ENCODE results near the gene CD63.
A peak's percentile ranks its signal among the peaks of the same experiment; 100 is the strongest.

Gene CD63

DNA sequence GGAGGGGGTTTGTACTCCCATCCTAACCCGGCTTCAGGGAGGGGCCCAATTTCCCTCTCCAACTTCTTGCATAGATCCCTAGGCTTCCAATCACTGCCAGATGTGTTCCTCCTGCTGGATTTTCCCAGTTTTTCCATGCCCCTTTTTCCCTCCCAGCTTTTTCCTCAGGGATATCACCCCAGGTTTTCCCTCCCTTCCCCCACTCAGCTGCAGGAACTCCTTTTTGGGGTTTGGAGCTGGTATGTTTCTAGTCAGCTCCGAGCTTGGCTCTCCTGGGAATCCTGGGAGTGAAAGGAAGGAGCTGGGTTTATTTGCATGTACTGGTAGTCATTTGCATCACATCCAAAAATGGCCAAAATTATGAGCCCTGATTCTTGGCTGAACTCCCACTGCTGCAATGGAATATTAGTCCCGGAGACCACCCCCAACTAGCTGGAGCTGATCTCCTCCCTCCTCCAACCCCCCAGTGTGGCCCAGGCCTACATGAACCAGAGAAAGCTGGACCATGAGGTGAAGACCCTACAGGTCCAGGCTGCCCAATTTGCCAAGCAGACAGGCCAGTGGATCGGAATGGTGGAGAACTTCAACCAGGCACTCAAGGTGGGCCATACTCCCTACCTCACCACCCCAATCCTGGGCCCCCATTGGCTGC lies 10.1 kb downstream of the CD63 start:
- H3K4me2 ChIP-seq (ENCODE audit: low read depth, low read length, poor library complexity, severe bottlenecking), result peak overlapping the region; percentile 92
- no peak overlapping the region for H3K4me3 ChIP-seq (ENCODE audit: low read length, poor library complexity, severe bottlenecking)
- no peak overlapping the region for H2AFZ ChIP-seq (ENCODE audit: low read length)
- no peaks in the 10 kb centered on the region for H3K9me2 ChIP-seq (replicated peaks; ENCODE audit: low read depth, low read length)
- H4K20me1 ChIP-seq (ENCODE audit: insufficient read depth, low read length, poor library complexity, severe bottlenecking), result no peaks in the 10 kb centered on the region
- peak overlapping the region; percentile 79 for H3K9ac ChIP-seq (ENCODE audit: low read depth, low read length, poor library complexity, severe bottlenecking)
- H3K27me3 ChIP-seq (ENCODE audit: insufficient read depth, low read length, poor library complexity, severe bottlenecking), result no peaks in the 10 kb centered on the region
- H3K9me3 ChIP-seq (ENCODE audit: insufficient read depth, low read depth, low read length), result no peaks in the 10 kb centered on the region
- no peak for TF ChIP-seq EZH2phosphoT487 (IDR thresholded peaks at IDR 0.05; ENCODE audit: borderline replicate concordance)
- TF ChIP-seq, protein P1, sequence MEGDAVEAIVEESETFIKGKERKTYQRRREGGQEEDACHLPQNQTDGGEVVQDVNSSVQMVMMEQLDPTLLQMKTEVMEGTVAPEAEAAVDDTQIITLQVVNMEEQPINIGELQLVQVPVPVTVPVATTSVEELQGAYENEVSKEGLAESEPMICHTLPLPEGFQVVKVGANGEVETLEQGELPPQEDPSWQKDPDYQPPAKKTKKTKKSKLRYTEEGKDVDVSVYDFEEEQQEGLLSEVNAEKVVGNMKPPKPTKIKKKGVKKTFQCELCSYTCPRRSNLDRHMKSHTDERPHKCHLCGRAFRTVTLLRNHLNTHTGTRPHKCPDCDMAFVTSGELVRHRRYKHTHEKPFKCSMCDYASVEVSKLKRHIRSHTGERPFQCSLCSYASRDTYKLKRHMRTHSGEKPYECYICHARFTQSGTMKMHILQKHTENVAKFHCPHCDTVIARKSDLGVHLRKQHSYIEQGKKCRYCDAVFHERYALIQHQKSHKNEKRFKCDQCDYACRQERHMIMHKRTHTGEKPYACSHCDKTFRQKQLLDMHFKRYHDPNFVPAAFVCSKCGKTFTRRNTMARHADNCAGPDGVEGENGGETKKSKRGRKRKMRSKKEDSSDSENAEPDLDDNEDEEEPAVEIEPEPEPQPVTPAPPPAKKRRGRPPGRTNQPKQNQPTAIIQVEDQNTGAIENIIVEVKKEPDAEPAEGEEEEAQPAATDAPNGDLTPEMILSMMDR (conservative IDR thresholded peaks at IDR 0.05; ENCODE audit: low read length), result no peak
- peaks cover under 1% of the 10 kb centered on the region; the same call in 1 of the 2 replicates for H3K36me3 ChIP-seq (ENCODE audit: insufficient read depth, low read length)
- H3K4me1 ChIP-seq (ENCODE audit: insufficient read depth, low read length, poor library complexity, severe bottlenecking), result peaks cover 23% of the 10 kb centered on the region
- no peaks in the 10 kb centered on the region for H3F3A ChIP-seq (ENCODE audit: low read depth)
- H3K79me2 ChIP-seq (ENCODE audit: insufficient read depth, low read length), result peaks cover 27% of the 10 kb centered on the region; the same call in 1 of the 2 replicates

DNA sequence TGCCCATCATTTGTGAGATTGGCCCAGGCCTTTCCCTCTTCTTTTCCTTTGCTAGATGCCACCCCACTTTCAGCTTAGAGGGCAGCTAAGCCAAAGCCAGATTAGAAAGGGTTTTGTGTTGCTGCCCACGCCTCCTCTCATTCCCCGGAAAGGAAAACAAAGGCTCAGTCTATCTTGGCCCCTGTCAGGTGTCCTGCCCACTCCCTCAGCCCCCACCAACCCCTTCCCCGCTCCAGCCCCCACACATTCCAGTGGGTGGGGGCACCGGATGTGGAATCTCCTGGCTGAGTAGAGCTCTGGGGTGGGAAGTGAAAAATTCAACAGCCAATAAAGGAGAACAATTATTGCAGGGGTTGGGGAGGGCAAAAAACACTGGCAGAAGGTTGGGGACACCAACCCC lies 10.8 kb downstream of the CD63 start:
- peaks cover 26% of the 10 kb centered on the region; the same call in 1 of the 2 replicates for H3K79me2 ChIP-seq (ENCODE audit: insufficient read depth, low read length)
- TF ChIP-seq, protein P1 (conservative IDR thresholded peaks at IDR 0.05; ENCODE audit: low read length), result no peak
- TF ChIP-seq EZH2phosphoT487 (IDR thresholded peaks at IDR 0.05; ENCODE audit: borderline replicate concordance), result no peak
- H3K4me2 ChIP-seq (ENCODE audit: low read depth, low read length, poor library complexity, severe bottlenecking), result peak overlapping the region; percentile 92
- H3K9me3 ChIP-seq (ENCODE audit: insufficient read depth, low read depth, low read length), result no peaks in the 10 kb centered on the region
- no peaks in the 10 kb centered on the region for H3K36me3 ChIP-seq (ENCODE audit: insufficient read depth, low read length)
- peak overlapping the region; percentile 88 for H3K4me3 ChIP-seq (ENCODE audit: low read length, poor library complexity, severe bottlenecking)
- no peaks in the 10 kb centered on the region for H3K9me2 ChIP-seq (replicated peaks; ENCODE audit: low read depth, low read length)
- H3K4me1 ChIP-seq (ENCODE audit: insufficient read depth, low read length, poor library complexity, severe bottlenecking), result peaks cover 23% of the 10 kb centered on the region
- no peaks in the 10 kb centered on the region for H4K20me1 ChIP-seq (ENCODE audit: insufficient read depth, low read length, poor library complexity, severe bottlenecking)
- H2AFZ ChIP-seq (ENCODE audit: low read length), result no peak overlapping the region
- no peaks in the 10 kb centered on the region for H3F3A ChIP-seq (ENCODE audit: low read depth)
- peak overlapping the region; percentile 79 for H3K9ac ChIP-seq (ENCODE audit: low read depth, low read length, poor library complexity, severe bottlenecking)
- no peaks in the 10 kb centered on the region for H3K27me3 ChIP-seq (ENCODE audit: insufficient read depth, low read length, poor library complexity, severe bottlenecking)

DNA sequence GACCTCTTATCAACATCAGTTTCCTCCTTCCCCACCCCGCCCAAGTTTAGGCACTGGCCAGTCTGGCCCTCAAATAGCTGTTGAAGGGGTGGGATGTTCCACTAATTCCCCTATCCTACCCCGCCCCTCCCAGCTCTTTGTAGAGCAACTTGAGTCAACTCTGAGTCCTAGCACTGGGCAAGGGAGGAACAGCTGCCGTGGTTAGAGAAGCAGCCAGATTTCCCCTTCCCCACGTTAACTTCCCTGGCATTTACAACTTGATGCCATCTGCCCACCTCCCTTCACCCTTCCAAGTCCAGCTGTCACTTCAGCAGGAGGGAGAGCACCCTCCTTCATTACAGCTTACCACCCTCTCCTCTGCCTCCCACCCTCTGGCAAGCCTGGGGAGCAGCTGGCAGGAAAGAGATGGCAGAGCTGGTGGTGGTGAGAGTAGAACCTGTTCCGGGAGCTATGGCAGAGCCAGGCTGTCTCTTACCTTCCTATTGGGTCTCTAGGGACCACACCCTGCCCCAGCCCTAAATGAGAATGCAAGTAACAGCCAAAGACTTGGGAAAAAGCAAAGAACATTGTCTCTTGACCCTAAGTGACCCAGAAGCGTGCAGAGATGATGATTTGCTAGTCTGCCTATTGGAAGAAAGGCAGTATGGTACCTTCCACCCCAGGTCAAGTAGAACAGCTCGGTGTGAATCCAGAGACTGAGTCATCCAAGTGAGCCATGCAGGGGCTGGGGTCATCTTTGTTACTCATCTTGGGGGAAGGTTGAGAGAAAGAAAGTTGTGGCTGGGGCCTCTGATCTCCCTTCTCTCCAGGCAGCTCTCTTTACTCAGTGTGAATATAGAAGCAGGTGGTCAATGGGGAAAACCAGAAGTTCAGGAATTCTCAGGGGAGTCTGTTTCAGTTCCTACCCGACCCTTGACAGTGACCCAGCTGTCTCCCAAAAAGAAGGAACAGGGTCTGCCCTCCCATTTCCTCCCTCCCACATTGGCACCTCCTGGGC lies 11.5 kb downstream of the CD63 start:
- no peak overlapping the region for H2AFZ ChIP-seq (ENCODE audit: low read length)
- H3K27me3 ChIP-seq (ENCODE audit: insufficient read depth, low read length, poor library complexity, severe bottlenecking), result no peaks in the 10 kb centered on the region
- H3F3A ChIP-seq (ENCODE audit: low read depth), result no peaks in the 10 kb centered on the region

More for the DNA sequence above, 11.5 kb downstream of the CD63 start:
- H3K9me3 ChIP-seq (ENCODE audit: insufficient read depth, low read depth, low read length), result no peaks in the 10 kb centered on the region
- peaks cover 23% of the 10 kb centered on the region for H3K4me1 ChIP-seq (ENCODE audit: insufficient read depth, low read length, poor library complexity, severe bottlenecking)
- no peaks in the 10 kb centered on the region for H3K36me3 ChIP-seq (ENCODE audit: insufficient read depth, low read length)
- H3K79me2 ChIP-seq (ENCODE audit: insufficient read depth, low read length), result peaks cover 26% of the 10 kb centered on the region; the same call in 1 of the 2 replicates
- H3K4me2 ChIP-seq (ENCODE audit: low read depth, low read length, poor library complexity, severe bottlenecking), result peak overlapping the region; percentile 92
- peak overlapping the region; percentile 88 for H3K4me3 ChIP-seq (ENCODE audit: low read length, poor library complexity, severe bottlenecking)
- H3K9me2 ChIP-seq (replicated peaks; ENCODE audit: low read depth, low read length), result no peaks in the 10 kb centered on the region
- no peaks in the 10 kb centered on the region for H4K20me1 ChIP-seq (ENCODE audit: insufficient read depth, low read length, poor library complexity, severe bottlenecking)
- TF ChIP-seq, protein P1 (conservative IDR thresholded peaks at IDR 0.05; ENCODE audit: low read length), result no peak
- no peak for TF ChIP-seq EZH2phosphoT487 (IDR thresholded peaks at IDR 0.05; ENCODE audit: borderline replicate concordance)
- H3K9ac ChIP-seq (ENCODE audit: low read depth, low read length, poor library complexity, severe bottlenecking), result peak overlapping the region; percentile 79
